LNCaP clone FGC (cell line): ENCODE measurements around the gene NKPD1.
A peak's percentile ranks its signal among the peaks of the same experiment; 100 is the strongest.

Experiments
- DNase-seq: peaks from one replicate; pipeline ENCODE4 v3.0.0-alpha.2; 2011; ENCODE audit warnings: low read depth
- H3K4me3 ChIP-seq: 2 replicates; pipeline ENCODE4 v1.5.1; 2011; ENCODE audit warnings: mild to moderate bottlenecking, low read depth, low read length, control low read depth
- CTCF ChIP-seq: IDR thresholded peaks from 2 replicates; pipeline ENCODE4 v1.5.1; 2012; ENCODE audit warnings: mild to moderate bottlenecking; ENCODE audit not compliant: control insufficient read depth, insufficient read depth; ENCODE audit errors: extremely low read depth

The NKPD1 gene

GRCh38 chr19:45166723-45167252 lies 6.0 kb upstream of the NKPD1 start:
- TF ChIP-seq CTCF: no peak
- no peak overlapping the region for H3K4me3 ChIP-seq
- no peak for DNase-seq

- DNase-seq: peak; percentile 19
- no peak overlapping the region for H3K4me3 ChIP-seq
- TF ChIP-seq CTCF: no peak
Measured at GRCh38 chr19:45164577-45165335, 4.0 kb upstream of the NKPD1 start.

- no peak overlapping the region for H3K4me3 ChIP-seq
- DNase-seq: no peak
- no peak for TF ChIP-seq CTCF
Measured at GRCh38 chr19:45163751-45164460, 3.1 kb upstream of the NKPD1 start.

- H3K4me3 ChIP-seq: no peak overlapping the region
- DNase-seq: no peak
- no peak for TF ChIP-seq CTCF
Measured at GRCh38 chr19:45163156-45163555, 2.4 kb upstream of the NKPD1 start.

- H3K4me3 ChIP-seq: no peak overlapping the region
- no peak for TF ChIP-seq CTCF
- DNase-seq: no peak
Measured at GRCh38 chr19:45162608-45163143, 1.9 kb upstream of the NKPD1 start.

- H3K4me3 ChIP-seq: no peak overlapping the region
- no peak for DNase-seq
- TF ChIP-seq CTCF: peak; percentile 49
Measured at GRCh38 chr19:45161738-45162607, 1.2 kb upstream of the NKPD1 start.
